ENCODE data around the gene IMPG2.
"Not testable (repeated sequence)": the region's sequence is repeated elsewhere in the genome, so short reads cannot be mapped to it uniquely, and the experiment has no call there.

Gene IMPG2

DNA sequence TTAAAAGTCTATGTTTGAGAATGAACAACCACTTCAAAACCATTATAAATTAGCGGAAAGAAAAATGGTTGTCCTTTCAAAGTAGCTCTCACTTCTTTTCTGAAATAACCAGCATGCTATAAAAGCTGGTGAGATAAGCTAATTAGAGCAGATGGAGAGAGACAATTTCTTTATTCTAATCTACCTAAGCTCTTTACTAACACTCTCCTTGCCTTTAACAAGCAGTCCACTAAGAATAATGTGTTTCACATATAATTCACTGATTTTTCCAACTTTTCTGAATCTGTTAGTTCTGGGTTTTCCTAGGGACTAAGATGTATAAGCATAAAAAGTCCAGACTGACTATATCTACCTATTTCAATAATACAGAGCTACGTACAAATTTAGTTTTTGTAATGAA, at the start of gene IMPG2:
Gene IMPG2, minus strand, starts transcription at position 101 of the 400 bp plus-strand sequence. CDS start 203 bp downstream, outside the sequence.
- no peak for DNase-seq

GRCh38 chr3:101362406-101362805, 42.0 kb upstream of the IMPG2 start:
- DNase-seq, result no peak

DNA sequence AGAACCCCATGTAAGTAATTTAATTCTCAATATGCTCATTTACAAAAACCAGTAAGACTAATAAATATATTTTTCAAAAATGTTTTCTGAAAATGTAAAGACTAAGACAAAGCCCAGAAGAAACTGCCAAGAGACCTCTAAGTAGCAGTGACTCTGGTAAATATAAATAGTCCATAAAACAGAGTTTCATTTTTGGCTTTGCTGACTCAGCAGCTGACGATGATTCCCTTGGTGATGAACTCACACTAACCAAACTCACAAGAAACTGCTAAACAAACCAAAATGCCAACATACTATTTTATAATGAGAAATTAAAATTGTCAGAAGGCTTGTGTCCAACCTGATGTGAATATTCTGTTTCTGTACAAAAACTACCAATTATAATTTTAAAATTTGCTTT, 31.5 kb upstream of the IMPG2 start:
- DNase-seq, result peak in 1 of 2 experiments; percentile 4

- DNase-seq, result no peak
Observed at GRCh38 chr3:101340591-101340990, 20.2 kb upstream of the IMPG2 start.

DNA sequence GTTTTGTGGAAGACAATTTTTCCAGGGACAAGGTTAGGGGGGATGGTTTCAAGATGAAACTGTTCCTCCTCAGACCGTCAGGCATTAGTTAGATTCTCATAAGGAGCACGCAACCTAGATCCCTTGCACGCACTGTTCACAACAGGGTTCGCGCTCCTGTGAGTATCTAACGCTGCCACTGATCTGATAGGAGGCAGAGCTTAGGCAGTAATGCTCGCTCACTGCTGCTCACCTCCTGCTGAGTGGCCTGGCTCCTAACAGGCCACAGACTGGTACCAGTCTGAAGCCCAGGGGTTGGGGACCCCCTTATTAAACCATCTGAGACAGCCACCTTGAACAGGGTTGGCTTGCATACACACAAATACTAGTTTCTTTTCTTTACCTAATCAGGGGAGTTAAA, 13.5 kb upstream of the IMPG2 start:
- DNase-seq, result no peak

DNA sequence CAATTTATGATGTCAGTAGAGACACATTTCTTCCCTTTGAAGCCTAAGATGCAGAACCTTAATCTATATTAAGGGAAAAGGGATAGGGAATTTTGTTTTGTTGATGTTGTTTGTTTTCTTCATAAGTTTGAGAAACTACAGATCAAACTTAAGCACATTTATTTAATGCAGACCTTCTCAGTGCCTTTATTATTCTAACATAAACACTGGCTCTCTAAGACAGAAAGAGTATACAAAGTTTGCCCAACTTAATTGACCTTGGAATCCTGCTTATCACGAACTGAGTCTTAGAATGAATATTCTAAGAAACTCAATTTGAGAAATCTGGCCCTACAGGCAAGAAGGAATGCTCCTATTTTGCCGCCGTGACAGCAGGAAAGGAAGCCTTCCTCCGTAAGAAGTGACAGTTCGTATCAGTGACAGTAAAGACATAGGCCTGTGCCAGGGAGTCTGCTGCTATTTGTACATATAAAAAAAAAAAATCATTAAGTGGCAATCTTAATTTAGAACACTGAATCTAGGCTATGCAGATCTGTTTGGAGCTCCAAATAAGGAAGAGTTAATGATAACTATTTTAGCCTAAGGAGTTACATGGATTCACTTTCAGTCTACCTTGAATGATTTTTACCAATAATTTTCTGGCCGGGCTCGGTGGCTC, 8.8 kb upstream of the IMPG2 start:
- no peak for DNase-seq

- no peak for DNase-seq
Observed at GRCh38 chr3:101325393-101326134, 5.2 kb upstream of the IMPG2 start.

- DNase-seq, result no peak
Observed at GRCh38 chr3:101319531-101319930, 844 bp downstream of the IMPG2 start.

- no peak for DNase-seq
Observed at GRCh38 chr3:101312545-101312944, 7.8 kb downstream of the IMPG2 start.

- DNase-seq, result no peak
Observed at GRCh38 chr3:101311676-101312075, 8.7 kb downstream of the IMPG2 start.

GRCh38 chr3:101310978-101311375, 9.4 kb downstream of the IMPG2 start:
- no peak for DNase-seq

DNA sequence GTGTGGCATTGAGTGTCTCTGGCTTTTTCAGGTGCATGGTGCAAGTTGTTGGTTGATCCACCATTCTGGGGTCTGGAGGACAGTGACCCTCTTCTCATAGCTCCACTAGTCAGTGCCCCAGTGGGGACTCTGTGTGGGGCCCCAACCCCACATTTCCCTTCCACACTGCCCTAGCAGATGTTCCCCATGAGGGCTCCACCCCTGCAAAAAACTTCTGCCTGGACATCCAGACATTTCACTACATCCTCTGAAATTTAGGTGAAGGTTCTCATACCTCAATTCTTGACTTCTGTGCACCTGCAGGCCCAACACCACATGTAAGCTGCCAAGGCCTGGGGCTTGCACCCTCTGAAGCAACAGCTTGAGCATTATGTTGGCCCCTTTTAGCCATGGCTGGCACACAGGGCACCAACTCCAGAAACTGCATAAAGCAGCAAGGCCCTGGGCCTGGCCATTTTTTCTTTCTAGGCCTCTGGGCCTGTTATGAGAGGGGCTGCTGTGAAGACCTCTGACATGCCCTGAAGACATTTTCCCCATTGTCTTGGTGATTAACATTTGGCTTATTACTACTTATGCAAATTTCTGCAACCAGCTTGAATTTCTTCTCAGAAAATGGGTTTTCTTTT, 12.1 kb downstream of the IMPG2 start:
- not testable (repeated sequence) for DNase-seq

DNA sequence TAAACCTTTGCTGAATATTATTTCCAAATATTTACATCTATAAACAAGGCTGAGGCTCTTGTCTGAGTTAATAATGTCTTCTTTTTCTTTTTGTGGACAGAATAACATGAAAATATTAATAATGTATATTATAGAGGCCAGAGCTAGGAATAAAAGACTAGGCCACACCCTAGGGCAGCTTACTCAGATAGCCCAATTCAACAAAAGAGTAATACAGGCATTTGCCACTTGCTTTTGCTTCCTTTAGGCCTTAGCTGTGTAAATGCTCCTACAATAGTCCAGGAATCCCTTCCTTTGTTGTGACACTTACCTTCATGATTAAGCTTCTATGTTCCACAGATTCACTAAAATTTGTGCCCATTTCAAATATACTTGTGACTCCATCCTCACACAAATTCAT, 16.5 kb downstream of the IMPG2 start:
- DNase-seq, result no peak

- DNase-seq, result no peak
Observed at GRCh38 chr3:101303089-101303731, 17.2 kb downstream of the IMPG2 start.

GRCh38 chr3:101300073-101300472, 20.3 kb downstream of the IMPG2 start:
- no peak for DNase-seq

- no peak for DNase-seq
Observed at GRCh38 chr3:101292027-101292426, 28.3 kb downstream of the IMPG2 start.

DNA sequence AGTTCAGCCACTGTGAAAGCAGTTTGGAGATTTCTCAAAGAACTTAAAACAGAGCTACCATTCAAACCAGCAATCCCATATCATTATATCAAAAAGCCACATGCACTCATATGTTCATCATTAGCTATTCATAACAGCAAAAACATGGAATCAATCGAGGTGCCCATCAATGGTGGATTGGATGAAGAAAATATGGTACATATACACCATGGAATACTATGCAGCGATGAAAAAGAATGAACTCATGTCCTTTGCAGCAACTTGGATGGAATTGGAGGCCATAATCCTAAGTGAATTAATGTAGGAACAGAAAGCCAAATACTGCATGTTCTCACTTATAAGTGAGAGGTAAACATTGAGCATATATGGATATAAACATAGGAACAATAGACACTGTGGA, 32.1 kb downstream of the IMPG2 start:
- no peak for DNase-seq

DNA sequence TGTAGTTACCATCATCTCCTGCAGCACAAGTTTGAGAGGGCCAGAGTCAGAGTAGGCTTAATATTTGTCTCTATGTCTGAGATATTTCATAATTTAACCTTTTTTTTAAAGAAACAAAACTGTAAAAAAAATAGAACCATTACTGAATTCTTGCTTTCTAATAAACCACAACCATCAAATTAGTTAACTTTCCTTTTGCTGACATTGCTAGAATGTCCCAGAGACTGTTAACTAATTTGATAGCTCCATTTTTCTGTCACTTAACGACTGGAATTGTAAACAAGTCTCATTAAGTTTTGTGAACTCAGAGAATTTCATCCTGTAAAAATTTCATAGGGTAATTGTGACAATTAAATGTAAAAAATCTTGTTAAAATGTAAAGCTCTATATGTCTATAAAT, 35.6 kb downstream of the IMPG2 start:
- no peak for DNase-seq

DNA sequence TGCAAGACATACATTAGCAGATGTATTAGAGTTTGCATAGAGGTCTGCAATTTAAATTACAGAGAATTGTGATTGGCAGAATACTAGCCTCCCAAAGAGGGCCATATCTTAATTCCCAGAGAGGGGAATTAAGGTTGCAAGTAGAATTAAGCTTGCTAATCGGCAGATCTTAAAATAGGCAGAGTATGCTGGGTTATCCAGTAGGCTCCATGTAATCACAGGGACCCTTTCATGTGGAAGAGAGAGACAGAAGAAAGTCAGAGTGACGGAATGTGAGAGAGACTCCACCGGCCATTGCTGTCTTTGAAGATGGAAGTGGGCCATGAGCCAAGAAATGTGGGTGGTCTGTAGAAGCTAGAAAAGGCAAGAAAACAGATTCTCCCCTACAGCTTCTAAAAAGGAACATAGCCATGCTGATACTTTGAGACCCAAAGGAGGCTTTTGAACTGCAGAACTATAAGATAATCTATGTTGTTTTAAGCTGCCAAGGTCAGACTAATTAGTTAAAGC, 38.8 kb downstream of the IMPG2 start:
- no peak for DNase-seq

- DNase-seq, result no peak
Observed at GRCh38 chr3:101279765-101280385, 40.5 kb downstream of the IMPG2 start.

DNA sequence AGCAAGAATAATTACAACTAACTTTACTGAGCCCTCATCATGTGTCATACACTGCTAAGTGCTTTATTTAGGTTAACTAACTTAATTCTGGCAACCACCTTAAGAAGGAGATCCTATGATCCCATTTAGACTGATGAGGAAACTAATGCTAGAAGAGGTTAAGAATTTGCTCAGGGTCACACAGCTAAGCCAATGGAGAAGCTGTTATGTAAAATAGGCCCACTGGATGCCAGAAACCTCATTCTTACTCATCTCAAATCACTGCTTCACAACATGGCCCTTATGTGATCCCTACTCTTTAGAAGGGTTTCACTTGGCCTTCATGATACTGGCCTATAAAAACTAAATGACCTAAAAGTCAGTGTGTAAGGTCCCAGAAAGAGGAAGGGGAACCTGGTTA, 41.2 kb downstream of the IMPG2 start:
- DNase-seq, result no peak

GRCh38 chr3:101278727-101279126, 41.6 kb downstream of the IMPG2 start:
- DNase-seq, result no peak

GRCh38 chr3:101273608-101274007, 46.8 kb downstream of the IMPG2 start:
- DNase-seq, result no peak
